ENCODE data around the gene IGBP1.

Gene IGBP1

GRCh38 chrX:70171624-70172023, 38.4 kb downstream of the IGBP1 start:
- Histone ChIP-seq H3K4me1 (ENCODE audit: insufficient read depth, poor library complexity, severe bottlenecking) (peaks cover 20% of the 10 kb centered on the region), H3K4me3 (ENCODE audit: severe bottlenecking) (no peak overlapping the region)
- no peak for TF ChIP-seq CTCF (IDR thresholded peaks at IDR 0.05; ENCODE audit: poor library complexity, severe bottlenecking)

GRCh38 chrX:70172221-70172620, 39.0 kb downstream of the IGBP1 start:
- ATAC-seq (ENCODE audit: low read depth): no peak
- Histone ChIP-seq H3K27me3 (ENCODE audit: insufficient read depth, poor library complexity, severe bottlenecking) (no peaks in the 10 kb centered on the region), H3K9me3 (ENCODE audit: severe bottlenecking) (no peaks in the 10 kb centered on the region), H3K36me3 (ENCODE audit: low read depth) (no peaks in the 10 kb centered on the region), H3K27ac (ENCODE audit: poor library complexity, severe bottlenecking) (no peak overlapping the region), H3K4me3 (ENCODE audit: severe bottlenecking) (no peak overlapping the region), H3K4me1 (ENCODE audit: insufficient read depth, poor library complexity, severe bottlenecking) (peaks cover 15% of the 10 kb centered on the region)
- no peak for TF ChIP-seq CTCF (IDR thresholded peaks at IDR 0.05; ENCODE audit: poor library complexity, severe bottlenecking)
- DNase-seq (ENCODE audit: low spot score): no peak

More at GRCh38 chrX:70171624-70172023, 38.4 kb downstream of the IGBP1 start:
- Histone ChIP-seq H3K27me3 (ENCODE audit: insufficient read depth, poor library complexity, severe bottlenecking) (no peaks in the 10 kb centered on the region), H3K9me3 (ENCODE audit: severe bottlenecking) (no peaks in the 10 kb centered on the region), H3K36me3 (ENCODE audit: low read depth) (no peaks in the 10 kb centered on the region), H3K27ac (ENCODE audit: poor library complexity, severe bottlenecking) (no peak overlapping the region)
- ATAC-seq (ENCODE audit: low read depth) (no peak), DNase-seq (ENCODE audit: low spot score) (no peak)

GRCh38 chrX:70172964-70173363, 39.7 kb downstream of the IGBP1 start:
- no peak for TF ChIP-seq CTCF (IDR thresholded peaks at IDR 0.05; ENCODE audit: poor library complexity, severe bottlenecking)
- peaks cover 10% of the 10 kb centered on the region for H3K4me1 ChIP-seq (ENCODE audit: insufficient read depth, poor library complexity, severe bottlenecking)
- no peak for DNase-seq (ENCODE audit: low spot score)
- H3K9me3 ChIP-seq (ENCODE audit: severe bottlenecking): no peaks in the 10 kb centered on the region
- H3K4me3 ChIP-seq (ENCODE audit: severe bottlenecking): no peak overlapping the region
- H3K36me3 ChIP-seq (ENCODE audit: low read depth): no peaks in the 10 kb centered on the region
- no peaks in the 10 kb centered on the region for H3K27me3 ChIP-seq (ENCODE audit: insufficient read depth, poor library complexity, severe bottlenecking)
- ATAC-seq (ENCODE audit: low read depth): no peak
- H3K27ac ChIP-seq (ENCODE audit: poor library complexity, severe bottlenecking): no peak overlapping the region

GRCh38 chrX:70174754-70175153, 41.5 kb downstream of the IGBP1 start:
- H3K4me1 ChIP-seq (ENCODE audit: insufficient read depth, poor library complexity, severe bottlenecking): no peaks in the 10 kb centered on the region
- DNase-seq (ENCODE audit: low spot score): no peak

More at GRCh38 chrX:70174754-70175153, 41.5 kb downstream of the IGBP1 start:
- H3K36me3 ChIP-seq (ENCODE audit: low read depth): no peaks in the 10 kb centered on the region
- peak overlapping the region; percentile 26 for H3K27ac ChIP-seq (ENCODE audit: poor library complexity, severe bottlenecking)
- no peak for ATAC-seq (ENCODE audit: low read depth)
- H3K9me3 ChIP-seq (ENCODE audit: severe bottlenecking): no peaks in the 10 kb centered on the region
- no peaks in the 10 kb centered on the region for H3K27me3 ChIP-seq (ENCODE audit: insufficient read depth, poor library complexity, severe bottlenecking)
- H3K4me3 ChIP-seq (ENCODE audit: severe bottlenecking): no peak overlapping the region
- TF ChIP-seq CTCF (IDR thresholded peaks at IDR 0.05; ENCODE audit: poor library complexity, severe bottlenecking): no peak
